Karpas-422 (cell line): ENCODE data around the gene KRTAP4-12. TPM values are rescaled to one million over a fixed set of nuclear protein-coding genes. Genes with fewer than 3 reads are reported as not detected.
"Not testable (repeated sequence)": the region's sequence is repeated elsewhere in the genome, so short reads cannot be mapped to it uniquely, and the experiment has no call there.

ENCODE experiments used
- DNase-seq: peaks from one replicate; pipeline ENCODE4 v3.0.0-alpha.2; 2015
- H2AFZ ChIP-seq: fragments of 200-600 bp; sonication (generic); 2 replicates; pipeline ENCODE4 v1.6.1; 2014; ENCODE audit warnings: antibody characterized with exemption, low read length, mixed read lengths
- H3K27ac ChIP-seq: fragments of 200-600 bp; sonication (generic); 2 replicates; pipeline ENCODE4 v1.5.1; 2014; ENCODE audit warnings: mild to moderate bottlenecking, low read length, moderate library complexity
- H3K27me3 ChIP-seq: fragments of 200-600 bp; sonication (generic); 2 replicates; pipeline ENCODE4 v1.6.1; 2014; ENCODE audit warnings: low read length, mixed read lengths
- H3K36me3 ChIP-seq: fragments of 200-600 bp; sonication (generic); 2 replicates; pipeline ENCODE4 v1.6.1; 2014; ENCODE audit warnings: low read length, mixed read lengths; ENCODE audit not compliant: insufficient read depth
- H3K4me1 ChIP-seq: fragments of 200-600 bp; sonication (generic); 2 replicates; pipeline ENCODE4 v1.6.1; 2014; ENCODE audit warnings: mild to moderate bottlenecking, low read length, mixed read lengths
- H3K4me2 ChIP-seq: fragments of 200-600 bp; sonication (generic); 2 replicates; pipeline ENCODE4 v1.6.1; 2014; ENCODE audit warnings: low read length, low read depth, mild to moderate bottlenecking; ENCODE audit not compliant: poor library complexity, severe bottlenecking
- H3K4me3 ChIP-seq: fragments of 200-600 bp; sonication (generic); 2 replicates; pipeline ENCODE4 v1.5.1; 2014; ENCODE audit warnings: mild to moderate bottlenecking, antibody characterized with exemption, low read length, mixed read lengths
- H3K79me2 ChIP-seq: fragments of 200-600 bp; sonication (generic); 2 replicates; pipeline ENCODE4 v1.6.1; 2014; ENCODE audit warnings: mild to moderate bottlenecking, low read length, mixed read lengths
- H3K9ac ChIP-seq: fragments of 200-600 bp; sonication (generic); 2 replicates; pipeline ENCODE4 v1.6.0; 2014; ENCODE audit warnings: low read length
- H3K9me2 ChIP-seq: fragments of 200-600 bp; sonication (generic), shearing (Covaris generic); replicated peaks from 2 replicates; pipeline ENCODE4 v1.6.0; 2014; ENCODE audit warnings: mild to moderate bottlenecking, low read length, moderate library complexity; ENCODE audit not compliant: insufficient read depth
- H3K9me3 ChIP-seq: fragments of 300-700, 200-600 bp; sonication (generic); 2 replicates; pipeline ENCODE4 v1.6.1; 2014; ENCODE audit warnings: low read length, mixed read lengths
- H4K20me1 ChIP-seq: fragments of 200-600 bp; sonication (generic); 2 replicates; pipeline ENCODE4 v1.6.1; 2014; ENCODE audit warnings: mild to moderate bottlenecking, antibody characterized with exemption, low read length, low read depth; ENCODE audit not compliant: insufficient read depth
- total RNA-seq: library from RNA; depleted of rRNA; stranded (reverse); fragments of >200 nt; shearing (Covaris generic); gene quantifications from 2 replicates; pipeline ENCODE4 v1.2.3, GENCODE V29; 2014; ENCODE audit warnings: low replicate concordance; rRNA removed

KRTAP4-12 gene
- total RNA-seq = not detected in 2 replicates

GRCh38 chr17:41123991-41124371 lies at the start of gene KRTAP4-12:
TSS of gene KRTAP4-12 (minus strand) at chr17:41124182. CDS start at chr17:41124122, 60 bp downstream.
- H3K9ac ChIP-seq, H3K27me3 ChIP-seq, H3K27ac ChIP-seq, H3K79me2 ChIP-seq, H3K4me3 ChIP-seq, H2AFZ ChIP-seq, DNase-seq, H3K9me3 ChIP-seq, H3K4me1 ChIP-seq, H3K9me2 ChIP-seq, H3K4me2 ChIP-seq, H4K20me1 ChIP-seq, H3K36me3 ChIP-seq: not testable (repeated sequence)

DNA sequence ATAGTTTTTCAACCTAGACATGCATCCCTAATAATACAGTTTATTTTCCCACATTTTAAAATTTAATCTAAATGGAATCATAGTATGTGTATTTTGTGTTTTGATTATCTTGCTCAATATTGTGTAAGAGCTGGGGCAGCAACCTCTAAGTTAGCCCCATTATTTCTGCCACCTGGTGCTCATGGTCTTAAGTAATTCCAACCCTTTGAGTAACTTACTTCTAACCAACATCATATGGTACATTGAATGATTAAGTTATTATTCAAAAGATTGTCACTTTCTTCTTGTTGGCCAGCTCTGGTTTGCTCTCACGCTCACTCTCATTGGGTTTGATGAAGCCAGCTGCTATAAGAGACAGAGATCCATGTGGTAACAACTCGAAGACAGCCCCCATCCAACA lies 47.9 kb upstream of the KRTAP4-12 start:
- no peak overlapping the region for H2AFZ ChIP-seq
- H4K20me1 ChIP-seq = no peaks in the 10 kb centered on the region

DNA sequence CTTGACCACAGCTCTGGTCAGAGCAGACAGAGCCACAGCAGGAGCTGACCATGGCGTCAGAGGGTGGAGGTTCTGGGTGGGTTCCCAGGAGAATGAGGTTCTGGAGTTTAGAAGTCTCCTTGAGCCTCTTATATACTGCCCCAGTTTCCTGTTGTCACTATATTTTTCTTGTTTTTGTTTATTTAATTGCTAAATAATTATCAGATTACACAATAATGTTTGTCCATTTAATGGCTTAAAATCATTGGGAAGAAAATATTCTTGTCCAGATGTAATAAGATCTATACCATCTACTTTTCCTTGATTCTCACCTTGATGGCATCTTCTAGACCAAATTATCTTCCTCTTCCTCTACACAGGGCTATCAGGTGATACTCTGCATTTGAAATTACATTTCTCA lies 44.1 kb upstream of the KRTAP4-12 start, which contains the start of gene KRTAP4-3:
Gene KRTAP4-3, minus strand, starts transcription at position 101 of the 400 bp plus-strand sequence. Its CDS starts 49 bp downstream, at position 52.
- Histone ChIP-seq H3K27ac (no peak within 1 kb of the TSS), H3K9me3 (no peaks in the 10 kb centered on the region), H3K36me3 (no peaks in the 10 kb centered on the region), H3K4me2 (no peak within 1 kb of the TSS), H3K27me3 (no peaks in the 10 kb centered on the region), H3K4me1 (no peaks in the 10 kb centered on the region), H3K4me3 (no peak within 1 kb of the TSS), H2AFZ (no peak within 1 kb of the TSS), H3K9ac (no peak within 1 kb of the TSS), H4K20me1 (no peaks in the 10 kb centered on the region), H3K79me2 (no peaks in the 10 kb centered on the region), H3K9me2 (no peaks in the 10 kb centered on the region)
- DNase-seq = no peak

More for the DNA sequence above, 47.9 kb upstream of the KRTAP4-12 start:
- Histone ChIP-seq H3K4me1 (peaks cover 15% of the 10 kb centered on the region), H3K4me2 (no peak overlapping the region), H3K9ac (no peak overlapping the region), H3K4me3 (no peak overlapping the region), H3K9me2 (no peaks in the 10 kb centered on the region), H3K27ac (no peak overlapping the region), H3K36me3 (no peaks in the 10 kb centered on the region), H3K27me3 (no peaks in the 10 kb centered on the region), H3K79me2 (no peaks in the 10 kb centered on the region), H3K9me3 (no peaks in the 10 kb centered on the region)
- no peak for DNase-seq

DNA sequence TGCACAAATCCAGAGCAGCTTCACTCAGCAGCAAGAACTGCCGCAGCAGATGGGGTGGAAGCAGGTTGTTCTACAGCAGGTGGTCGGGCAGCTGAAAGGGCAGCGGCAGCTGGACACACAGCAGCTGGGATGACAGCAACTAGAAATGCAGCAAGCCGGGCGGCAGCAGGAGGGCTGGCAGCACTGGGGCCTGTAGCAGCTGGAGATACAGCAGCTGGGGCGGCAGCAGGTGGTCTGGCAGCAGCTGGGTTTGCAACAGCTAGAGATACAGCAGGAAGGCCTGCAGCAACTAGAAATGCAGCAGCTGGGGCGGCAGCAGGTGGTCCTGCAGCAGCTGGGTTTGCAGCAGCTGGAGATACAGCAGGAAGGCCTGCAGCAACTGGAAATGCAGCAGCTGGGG lies 43.6 kb upstream of the KRTAP4-12 start:
- no peaks in the 10 kb centered on the region for H3K79me2 ChIP-seq
- H3K4me2 ChIP-seq = no peak overlapping the region
- no peaks in the 10 kb centered on the region for H3K9me3 ChIP-seq
- no peak overlapping the region for H3K4me3 ChIP-seq
- H4K20me1 ChIP-seq = no peaks in the 10 kb centered on the region
- no peak for DNase-seq
- H2AFZ ChIP-seq = no peak overlapping the region
- H3K4me1 ChIP-seq = no peaks in the 10 kb centered on the region
- H3K9ac ChIP-seq = no peak overlapping the region
- no peaks in the 10 kb centered on the region for H3K27me3 ChIP-seq
- no peaks in the 10 kb centered on the region for H3K36me3 ChIP-seq
- H3K27ac ChIP-seq = no peak overlapping the region
- no peaks in the 10 kb centered on the region for H3K9me2 ChIP-seq

DNA sequence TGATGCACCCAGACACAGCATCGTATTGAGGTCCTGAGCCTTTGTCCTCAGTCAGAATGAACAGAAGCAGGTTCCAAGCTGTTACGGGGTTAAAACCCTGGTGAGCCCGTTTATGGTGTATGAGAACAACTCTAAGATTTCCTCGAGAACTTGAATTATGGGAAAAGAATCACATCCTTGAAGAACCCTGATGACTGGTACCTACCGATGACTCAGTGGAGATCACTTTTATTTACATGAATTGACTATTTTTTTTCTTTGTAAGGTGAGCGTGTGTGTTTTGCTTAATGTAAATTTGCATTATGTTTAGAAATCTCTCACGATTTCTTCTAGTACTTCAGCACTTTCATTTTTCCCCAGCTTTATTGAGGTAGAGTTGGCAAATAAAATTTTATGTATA lies 39.8 kb upstream of the KRTAP4-12 start:
- Histone ChIP-seq H3K27me3 (no peaks in the 10 kb centered on the region), H3K4me1 (no peaks in the 10 kb centered on the region), H3K4me3 (no peak overlapping the region), H4K20me1 (no peaks in the 10 kb centered on the region), H3K79me2 (no peaks in the 10 kb centered on the region), H3K9me2 (no peaks in the 10 kb centered on the region), H3K27ac (no peak overlapping the region), H3K9me3 (no peaks in the 10 kb centered on the region), H3K9ac (no peak overlapping the region), H3K36me3 (no peaks in the 10 kb centered on the region), H2AFZ (no peak overlapping the region), H3K4me2 (no peak overlapping the region)
- no peak for DNase-seq

GRCh38 chr17:41160648-41161047 lies 36.7 kb upstream of the KRTAP4-12 start, which contains the start of gene KRTAP4-4:
TSS of gene KRTAP4-4 (minus strand) at chr17:41160748. CDS start at chr17:41160691, 57 bp downstream.
- no peak within 1 kb of the TSS for H2AFZ ChIP-seq
- H3K79me2 ChIP-seq = no peaks in the 10 kb centered on the region
- H3K4me2 ChIP-seq = no peak within 1 kb of the TSS
- H3K27ac ChIP-seq = no peak within 1 kb of the TSS
- H3K9ac ChIP-seq = no peak within 1 kb of the TSS
- no peaks in the 10 kb centered on the region for H4K20me1 ChIP-seq
- no peak within 1 kb of the TSS for H3K4me3 ChIP-seq
- no peak for DNase-seq
- H3K4me1 ChIP-seq = no peaks in the 10 kb centered on the region
- H3K36me3 ChIP-seq = no peaks in the 10 kb centered on the region
- H3K9me3 ChIP-seq = no peaks in the 10 kb centered on the region
- no peaks in the 10 kb centered on the region for H3K9me2 ChIP-seq
- no peaks in the 10 kb centered on the region for H3K27me3 ChIP-seq

DNA sequence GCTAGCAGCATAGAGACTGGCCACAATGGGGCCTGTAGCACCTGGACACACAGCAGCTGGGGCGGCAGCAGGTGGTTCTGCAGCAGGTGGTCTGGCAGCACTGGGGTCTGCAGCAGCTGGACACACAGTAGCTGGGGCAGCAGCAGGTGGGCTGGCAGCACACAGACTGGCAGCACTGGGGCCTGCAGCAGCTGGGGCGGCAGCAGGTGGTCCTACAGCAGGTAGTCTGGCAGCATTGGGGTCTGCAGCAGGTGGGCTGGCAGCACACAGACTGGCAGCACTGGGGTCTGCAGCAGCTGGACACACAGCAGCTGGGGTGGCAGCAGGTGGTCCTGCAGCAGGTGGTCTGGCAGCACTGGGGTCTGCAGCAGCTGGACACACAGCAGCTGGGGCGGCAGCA lies 36.2 kb upstream of the KRTAP4-12 start:
- not testable (repeated sequence) for H3K36me3 ChIP-seq, H3K4me3 ChIP-seq, H3K27me3 ChIP-seq, H3K9me2 ChIP-seq, H3K9me3 ChIP-seq, H3K9ac ChIP-seq, H4K20me1 ChIP-seq, H3K27ac ChIP-seq, DNase-seq, H2AFZ ChIP-seq, H3K79me2 ChIP-seq, H3K4me1 ChIP-seq, H3K4me2 ChIP-seq

DNA sequence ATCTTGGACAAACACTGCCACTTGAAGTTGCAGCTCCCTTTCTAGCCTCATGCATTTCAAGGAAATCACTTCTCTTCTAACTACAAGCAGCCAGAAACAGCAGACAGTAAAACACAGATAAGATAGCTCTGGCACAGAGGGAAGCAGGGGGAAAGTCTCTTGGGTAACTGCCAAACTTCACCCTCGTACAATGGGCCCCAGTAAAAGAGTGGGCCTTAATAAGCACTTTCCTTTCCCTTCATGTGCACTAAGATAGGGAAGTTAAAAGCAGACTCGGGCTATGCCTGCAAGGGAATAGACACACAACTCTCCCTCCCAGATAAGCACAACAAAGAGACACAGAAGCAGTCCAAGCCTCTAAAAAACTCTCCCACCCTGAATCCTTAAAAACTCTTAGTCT lies 29.9 kb upstream of the KRTAP4-12 start:
- H3K4me3 ChIP-seq = no peak overlapping the region
- H3K36me3 ChIP-seq = no peaks in the 10 kb centered on the region
- H3K4me2 ChIP-seq = no peak overlapping the region
- H3K27ac ChIP-seq = no peak overlapping the region
- H3K79me2 ChIP-seq = no peaks in the 10 kb centered on the region
- no peaks in the 10 kb centered on the region for H3K9me3 ChIP-seq
- H3K9ac ChIP-seq = no peak overlapping the region
- DNase-seq = no peak
- H3K27me3 ChIP-seq = no peaks in the 10 kb centered on the region
- H3K9me2 ChIP-seq = no peaks in the 10 kb centered on the region
- no peak overlapping the region for H2AFZ ChIP-seq
- H3K4me1 ChIP-seq = no peaks in the 10 kb centered on the region
- no peaks in the 10 kb centered on the region for H4K20me1 ChIP-seq

- no peaks in the 10 kb centered on the region for H3K9me3 ChIP-seq
- no peaks in the 10 kb centered on the region for H3K9me2 ChIP-seq
- no peak for DNase-seq
- H3K9ac ChIP-seq = no peak overlapping the region
- H3K79me2 ChIP-seq = no peaks in the 10 kb centered on the region
- no peaks in the 10 kb centered on the region for H4K20me1 ChIP-seq
- no peaks in the 10 kb centered on the region for H3K36me3 ChIP-seq
- no peaks in the 10 kb centered on the region for H3K4me1 ChIP-seq
- no peak overlapping the region for H2AFZ ChIP-seq
- no peak overlapping the region for H3K4me2 ChIP-seq
- no peak overlapping the region for H3K4me3 ChIP-seq
- H3K27me3 ChIP-seq = no peaks in the 10 kb centered on the region
- H3K27ac ChIP-seq = no peak overlapping the region
Observed at GRCh38 chr17:41151525-41151924, 27.5 kb upstream of the KRTAP4-12 start.
